Measurements from ENCODE around the gene TCEA3.

TCEA3 gene

GRCh38 chr1:23394684-23395083 lies 29.9 kb downstream of the TCEA3 start:
- WGBS, 2 donors (ENCODE audit: extremely low coverage in 2 of 2, insufficient read length in 2 of 2, insufficient replicate concordance in 1 of 2) = no CpG with 5 or more reads among the region's 7 CpGs
- no peak overlapping the region for H3K23ac ChIP-seq (ENCODE audit: low read depth, low read length, poor library complexity)

DNA sequence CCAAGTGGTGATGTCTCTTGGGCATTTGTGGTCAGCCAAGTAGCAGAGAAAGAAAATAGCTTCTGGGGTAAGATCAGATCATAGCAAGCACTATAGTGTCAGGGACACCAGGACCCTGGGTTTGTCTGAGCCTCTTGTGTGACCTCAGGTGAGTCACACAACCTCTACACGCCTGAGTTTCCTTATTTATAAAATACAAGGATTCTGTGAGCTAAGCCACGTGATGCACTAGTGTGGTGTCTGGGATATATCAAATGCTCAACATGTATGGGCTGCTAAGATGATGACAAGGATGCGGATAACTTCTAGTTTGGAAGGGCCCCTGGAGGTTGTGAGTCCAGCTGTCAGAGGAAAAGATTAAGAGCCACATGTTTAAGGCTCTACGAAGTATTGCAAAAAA lies 30.4 kb downstream of the TCEA3 start:
- WGBS, 2 donors (ENCODE audit: extremely low coverage in 2 of 2, insufficient read length in 2 of 2, insufficient replicate concordance in 1 of 2) = no CpG with 5 or more reads among the region's 4 CpGs

More at GRCh38 chr1:23394684-23395083, 29.9 kb downstream of the TCEA3 start:
- DNase-seq (ENCODE audit: low spot score) = no peak
- H2BK120ac ChIP-seq (ENCODE audit: low read depth, low read length) = no peak overlapping the region
- no peak overlapping the region for H4K91ac ChIP-seq (ENCODE audit: low read depth, low read length, poor library complexity)
- H3K79me1 ChIP-seq (ENCODE audit: low read depth, low read length) = no peaks in the 10 kb centered on the region
- H2AK5ac ChIP-seq (ENCODE audit: low read depth, low read length) = no peak overlapping the region
- H3K14ac ChIP-seq (ENCODE audit: low read length) = no peak overlapping the region
- H3K4me1 ChIP-seq (ENCODE audit: control insufficient read depth in 2 of 2, insufficient read depth in 1 of 2, low read depth in 1 of 2, low read length in 2 of 2) = peaks cover 6 to 10% of the 10 kb centered on the region in 2 donors
- no peaks in the 10 kb centered on the region for H3K27me3 ChIP-seq (ENCODE audit: control insufficient read depth in 3 of 3, insufficient read depth in 3 of 3, low read depth in 1 of 3, low read length in 3 of 3)
- H2AFZ ChIP-seq (ENCODE audit: low read length) = peak overlapping the region; percentile 70
- no peak overlapping the region for H2BK5ac ChIP-seq (ENCODE audit: low read length)
- H3K36me3 ChIP-seq (replicated peaks in 1 of 2; ENCODE audit: control insufficient read depth in 2 of 2, insufficient read depth in 2 of 2, low read length in 2 of 2) = no peaks in the 10 kb centered on the region
- H3K18ac ChIP-seq (ENCODE audit: low read length) = peak overlapping the region; percentile 6
- H2BK15ac ChIP-seq (ENCODE audit: low read length) = no peak overlapping the region
- no peak overlapping the region for H4K8ac ChIP-seq (ENCODE audit: low read depth, low read length)
- H3K9me3 ChIP-seq (replicated peaks in 1 of 2; ENCODE audit: control insufficient read depth in 2 of 2, insufficient read depth in 1 of 2, low read depth in 1 of 2, low read length in 2 of 2) = peaks cover 4 to 18% of the 10 kb centered on the region in 2 donors
- no peak overlapping the region for H2BK12ac ChIP-seq (ENCODE audit: low read length)
- no peak overlapping the region for H3K27ac ChIP-seq (replicated peaks; ENCODE audit: low read length)
- no peak overlapping the region for H3K4me2 ChIP-seq (ENCODE audit: insufficient read depth, low read length, poor library complexity, severe bottlenecking)
- H3K9ac ChIP-seq (ENCODE audit: low read depth, low read length, poor library complexity) = no peak overlapping the region
- no peak overlapping the region for H3K4ac ChIP-seq (ENCODE audit: low read length)
- no peak overlapping the region for H3K4me3 ChIP-seq (ENCODE audit: low read length in 2 of 2)

DNA sequence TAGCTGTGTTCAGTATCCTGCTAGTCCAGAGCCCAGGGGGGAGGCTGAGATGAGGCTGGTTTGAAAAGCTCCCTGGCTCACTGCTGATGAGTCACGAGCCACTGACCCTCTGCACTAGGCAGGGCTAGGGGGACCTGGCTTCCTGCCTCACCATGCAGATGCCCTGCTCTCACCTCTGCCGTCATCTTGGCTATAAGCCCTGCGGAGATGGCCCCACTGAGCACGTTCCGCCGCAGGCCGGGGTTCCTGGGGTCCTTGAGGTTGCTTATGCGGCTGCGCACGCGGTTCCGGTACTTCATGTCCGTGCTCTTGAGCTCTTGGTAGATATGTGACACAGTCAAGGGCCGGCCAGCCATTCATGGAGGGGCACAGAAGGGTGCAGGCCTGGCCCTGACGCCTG lies 30.8 kb downstream of the TCEA3 start:
- H3K4me1 ChIP-seq (ENCODE audit: control insufficient read depth in 2 of 2, insufficient read depth in 1 of 2, low read depth in 1 of 2, low read length in 2 of 2) = peaks cover 6 to 10% of the 10 kb centered on the region in 2 donors

More for the DNA sequence above, 30.4 kb downstream of the TCEA3 start:
- Histone ChIP-seq H3K79me1 (ENCODE audit: low read depth, low read length) (no peaks in the 10 kb centered on the region), H3K4me2 (ENCODE audit: insufficient read depth, low read length, poor library complexity, severe bottlenecking) (no peak overlapping the region), H3K27me3 (ENCODE audit: control insufficient read depth in 3 of 3, insufficient read depth in 3 of 3, low read depth in 1 of 3, low read length in 3 of 3) (no peaks in the 10 kb centered on the region), H2AFZ (ENCODE audit: low read length) (peak overlapping the region; percentile 70), H3K36me3 (replicated peaks in 1 of 2; ENCODE audit: control insufficient read depth in 2 of 2, insufficient read depth in 2 of 2, low read length in 2 of 2) (no peaks in the 10 kb centered on the region), H2BK12ac (ENCODE audit: low read length) (no peak overlapping the region), H3K27ac (replicated peaks; ENCODE audit: low read length) (no peak overlapping the region), H3K18ac (ENCODE audit: low read length) (no peak overlapping the region), H2AK5ac (ENCODE audit: low read depth, low read length) (peak overlapping the region; percentile 93), H4K8ac (ENCODE audit: low read depth, low read length) (no peak overlapping the region), H3K23ac (ENCODE audit: low read depth, low read length, poor library complexity) (no peak overlapping the region), H3K4me1 (ENCODE audit: control insufficient read depth in 2 of 2, insufficient read depth in 1 of 2, low read depth in 1 of 2, low read length in 2 of 2) (peaks cover 6 to 10% of the 10 kb centered on the region in 2 donors), H3K4ac (ENCODE audit: low read length) (no peak overlapping the region), H3K9ac (ENCODE audit: low read depth, low read length, poor library complexity) (no peak overlapping the region), H2BK15ac (ENCODE audit: low read length) (peak overlapping the region; percentile 89), H4K91ac (ENCODE audit: low read depth, low read length, poor library complexity) (no peak overlapping the region), H3K4me3 (ENCODE audit: low read length in 2 of 2) (no peak overlapping the region), H2BK120ac (ENCODE audit: low read depth, low read length) (no peak overlapping the region), H3K14ac (ENCODE audit: low read length) (no peak overlapping the region), H2BK5ac (ENCODE audit: low read length) (no peak overlapping the region), H3K9me3 (replicated peaks in 1 of 2; ENCODE audit: control insufficient read depth in 2 of 2, insufficient read depth in 1 of 2, low read depth in 1 of 2, low read length in 2 of 2) (peaks cover 4 to 18% of the 10 kb centered on the region in 2 donors)
- DNase-seq (ENCODE audit: low spot score) = no peak

GRCh38 chr1:23392125-23392855 lies 32.3 kb downstream of the TCEA3 start:
- no peaks in the 10 kb centered on the region for H3K79me1 ChIP-seq (ENCODE audit: low read depth, low read length)
- H4K91ac ChIP-seq (ENCODE audit: low read depth, low read length, poor library complexity) = no peak overlapping the region
- 100% methylated on average over 1 of the region's 2 CpGs for WGBS, 2 donors (ENCODE audit: extremely low coverage in 2 of 2, insufficient read length in 2 of 2, insufficient replicate concordance in 1 of 2)

More for the DNA sequence above, 30.8 kb downstream of the TCEA3 start:
- Histone ChIP-seq H3K79me1 (ENCODE audit: low read depth, low read length) (no peaks in the 10 kb centered on the region), H3K4ac (ENCODE audit: low read length) (no peak overlapping the region), H3K14ac (ENCODE audit: low read length) (no peak overlapping the region), H2AK5ac (ENCODE audit: low read depth, low read length) (peak overlapping the region; percentile 93), H3K9ac (ENCODE audit: low read depth, low read length, poor library complexity) (no peak overlapping the region), H3K4me3 (ENCODE audit: low read length in 2 of 2) (no peak overlapping the region), H3K18ac (ENCODE audit: low read length) (no peak overlapping the region), H3K4me2 (ENCODE audit: insufficient read depth, low read length, poor library complexity, severe bottlenecking) (no peak overlapping the region), H3K9me3 (replicated peaks in 1 of 2; ENCODE audit: control insufficient read depth in 2 of 2, insufficient read depth in 1 of 2, low read depth in 1 of 2, low read length in 2 of 2) (peaks cover 4 to 18% of the 10 kb centered on the region in 2 donors), H4K91ac (ENCODE audit: low read depth, low read length, poor library complexity) (no peak overlapping the region), H2BK5ac (ENCODE audit: low read length) (no peak overlapping the region), H2AFZ (ENCODE audit: low read length) (no peak overlapping the region), H3K27me3 (ENCODE audit: control insufficient read depth in 3 of 3, insufficient read depth in 3 of 3, low read depth in 1 of 3, low read length in 3 of 3) (no peaks in the 10 kb centered on the region), H3K27ac (replicated peaks; ENCODE audit: low read length) (no peak overlapping the region), H3K36me3 (replicated peaks in 1 of 2; ENCODE audit: control insufficient read depth in 2 of 2, insufficient read depth in 2 of 2, low read length in 2 of 2) (no peaks in the 10 kb centered on the region), H4K8ac (ENCODE audit: low read depth, low read length) (no peak overlapping the region), H2BK12ac (ENCODE audit: low read length) (no peak overlapping the region), H2BK120ac (ENCODE audit: low read depth, low read length) (no peak overlapping the region), H2BK15ac (ENCODE audit: low read length) (peak overlapping the region; percentile 89), H3K23ac (ENCODE audit: low read depth, low read length, poor library complexity) (peak overlapping the region; percentile 40)
- no peak for DNase-seq (ENCODE audit: low spot score)
- WGBS, 2 donors (ENCODE audit: extremely low coverage in 2 of 2, insufficient read length in 2 of 2, insufficient replicate concordance in 1 of 2) = no CpG with 5 or more reads among the region's 15 CpGs

More at GRCh38 chr1:23392125-23392855, 32.3 kb downstream of the TCEA3 start:
- H3K18ac ChIP-seq (ENCODE audit: low read length) = no peak overlapping the region
- H3K9me3 ChIP-seq (replicated peaks in 1 of 2; ENCODE audit: control insufficient read depth in 2 of 2, insufficient read depth in 1 of 2, low read depth in 1 of 2, low read length in 2 of 2) = peaks cover 4 to 18% of the 10 kb centered on the region in 2 donors
- H2AK5ac ChIP-seq (ENCODE audit: low read depth, low read length) = no peak overlapping the region
- no peak overlapping the region for H3K9ac ChIP-seq (ENCODE audit: low read depth, low read length, poor library complexity)
- no peak overlapping the region for H2BK12ac ChIP-seq (ENCODE audit: low read length)
- no peak overlapping the region for H3K27ac ChIP-seq (replicated peaks; ENCODE audit: low read length)
- no peak overlapping the region for H2AFZ ChIP-seq (ENCODE audit: low read length)
- H3K4me3 ChIP-seq (ENCODE audit: low read length in 2 of 2) = peak overlapping the region in 1 of 2 donors; percentile 53
- H2BK15ac ChIP-seq (ENCODE audit: low read length) = no peak overlapping the region
- H2BK5ac ChIP-seq (ENCODE audit: low read length) = no peak overlapping the region
- H3K27me3 ChIP-seq (ENCODE audit: control insufficient read depth in 3 of 3, insufficient read depth in 3 of 3, low read depth in 1 of 3, low read length in 3 of 3) = no peaks in the 10 kb centered on the region
- H3K4me1 ChIP-seq (ENCODE audit: control insufficient read depth in 2 of 2, insufficient read depth in 1 of 2, low read depth in 1 of 2, low read length in 2 of 2) = peaks cover 6 to 10% of the 10 kb centered on the region in 2 donors
- H2BK120ac ChIP-seq (ENCODE audit: low read depth, low read length) = no peak overlapping the region
- H3K4ac ChIP-seq (ENCODE audit: low read length) = no peak overlapping the region
- H3K4me2 ChIP-seq (ENCODE audit: insufficient read depth, low read length, poor library complexity, severe bottlenecking) = no peak overlapping the region
- H3K23ac ChIP-seq (ENCODE audit: low read depth, low read length, poor library complexity) = no peak overlapping the region
- H3K36me3 ChIP-seq (replicated peaks in 1 of 2; ENCODE audit: control insufficient read depth in 2 of 2, insufficient read depth in 2 of 2, low read length in 2 of 2) = no peaks in the 10 kb centered on the region
- DNase-seq (ENCODE audit: low spot score) = no peak
- H3K14ac ChIP-seq (ENCODE audit: low read length) = no peak overlapping the region
- no peak overlapping the region for H4K8ac ChIP-seq (ENCODE audit: low read depth, low read length)
